HUES6 (cell line): Measurements from ENCODE around the gene SASH1.
A peak's percentile ranks its signal among the peaks of the same experiment; 100 is the strongest.

Experiments
- H3K27ac ChIP-seq: 2 replicates; pipeline ENCODE4 v1.7.0; 2013; ENCODE audit warnings: low read depth, mild to moderate bottlenecking, low read length, inconsistent platforms
- H3K27me3 ChIP-seq: 2 replicates; pipeline ENCODE4 v1.6.1; 2013; ENCODE audit warnings: low read length; ENCODE audit not compliant: control insufficient read depth, insufficient read depth
- H3K36me3 ChIP-seq: 2 replicates; pipeline ENCODE4 v1.6.1; 2013; ENCODE audit warnings: low read length; ENCODE audit not compliant: control insufficient read depth, insufficient read depth
- H3K4me1 ChIP-seq: 2 replicates; pipeline ENCODE4 v1.6.1; 2013; ENCODE audit warnings: low read length; ENCODE audit not compliant: control insufficient read depth, insufficient read depth
- H3K4me3 ChIP-seq: 2 replicates; pipeline ENCODE4 v1.5.1; 2013; ENCODE audit warnings: low read depth, low read length
- H3K9ac ChIP-seq: one replicate; pipeline ENCODE4 v1.6.1; 2013; ENCODE audit warnings: mild to moderate bottlenecking, low read length
- H3K9me3 ChIP-seq: 2 replicates; pipeline ENCODE4 v1.6.1; 2013; ENCODE audit warnings: low read depth, low read length; ENCODE audit not compliant: control insufficient read depth, insufficient read depth

Gene SASH1

GRCh38 chr6:148497717-148498116 lies 155.1 kb downstream of the SASH1 start:
- Histone ChIP-seq H3K4me1 (peaks cover 9% of the 10 kb centered on the region; the same call in 1 of the 2 replicates), H3K4me3 (no peak overlapping the region), H3K36me3 (no peaks in the 10 kb centered on the region), H3K27me3 (no peaks in the 10 kb centered on the region), H3K27ac (no peak overlapping the region), H3K9me3 (no peaks in the 10 kb centered on the region), H3K9ac (no peak overlapping the region)

- peaks cover 9% of the 10 kb centered on the region; the same call in 1 of the 2 replicates for H3K4me1 ChIP-seq
- H3K36me3 ChIP-seq = no peaks in the 10 kb centered on the region
- no peak overlapping the region for H3K4me3 ChIP-seq
- no peak overlapping the region for H3K27ac ChIP-seq
- no peak overlapping the region for H3K9ac ChIP-seq
- no peaks in the 10 kb centered on the region for H3K9me3 ChIP-seq
- H3K27me3 ChIP-seq = no peaks in the 10 kb centered on the region
Observed at GRCh38 chr6:148500402-148500801, 157.8 kb downstream of the SASH1 start.

- peaks cover 9% of the 10 kb centered on the region; the same call in 1 of the 2 replicates for H3K4me1 ChIP-seq
- no peaks in the 10 kb centered on the region for H3K36me3 ChIP-seq
- H3K9ac ChIP-seq = no peak overlapping the region
- H3K4me3 ChIP-seq = no peak overlapping the region
- H3K9me3 ChIP-seq = no peaks in the 10 kb centered on the region
- no peak overlapping the region for H3K27ac ChIP-seq
- H3K27me3 ChIP-seq = no peaks in the 10 kb centered on the region
Observed at GRCh38 chr6:148501178-148501590, 158.5 kb downstream of the SASH1 start.

GRCh38 chr6:148502083-148502772 lies 159.6 kb downstream of the SASH1 start:
- no peak overlapping the region for H3K4me3 ChIP-seq
- H3K36me3 ChIP-seq = no peaks in the 10 kb centered on the region
- H3K27me3 ChIP-seq = no peaks in the 10 kb centered on the region
- H3K27ac ChIP-seq = no peak overlapping the region
- H3K9me3 ChIP-seq = no peaks in the 10 kb centered on the region
- no peak overlapping the region for H3K9ac ChIP-seq
- peaks cover 9% of the 10 kb centered on the region; the same call in 1 of the 2 replicates for H3K4me1 ChIP-seq

GRCh38 chr6:148502773-148503135 lies 160.1 kb downstream of the SASH1 start:
- Histone ChIP-seq H3K27ac (no peak overlapping the region), H3K9ac (no peak overlapping the region), H3K9me3 (no peaks in the 10 kb centered on the region), H3K4me1 (peaks cover 12% of the 10 kb centered on the region), H3K36me3 (no peaks in the 10 kb centered on the region), H3K4me3 (no peak overlapping the region), H3K27me3 (no peaks in the 10 kb centered on the region)

- no peak overlapping the region for H3K27ac ChIP-seq
- H3K4me1 ChIP-seq = peaks cover 21% of the 10 kb centered on the region
- no peak overlapping the region for H3K4me3 ChIP-seq
- H3K9me3 ChIP-seq = no peaks in the 10 kb centered on the region
- no peak overlapping the region for H3K9ac ChIP-seq
- H3K36me3 ChIP-seq = no peaks in the 10 kb centered on the region
- H3K27me3 ChIP-seq = no peaks in the 10 kb centered on the region
Observed at GRCh38 chr6:148503703-148504102, 161.1 kb downstream of the SASH1 start.

- Histone ChIP-seq H3K9ac (no peak overlapping the region), H3K27me3 (no peaks in the 10 kb centered on the region), H3K9me3 (no peaks in the 10 kb centered on the region), H3K27ac (no peak overlapping the region), H3K4me1 (peaks cover 26% of the 10 kb centered on the region), H3K4me3 (no peak overlapping the region), H3K36me3 (no peaks in the 10 kb centered on the region)
Observed at GRCh38 chr6:148507774-148508173, 165.1 kb downstream of the SASH1 start.

- Histone ChIP-seq H3K27ac (no peak overlapping the region), H3K9ac (peak overlapping the region; percentile 25), H3K27me3 (no peaks in the 10 kb centered on the region), H3K36me3 (no peaks in the 10 kb centered on the region), H3K4me3 (peak overlapping the region; percentile 36; the same call in 1 of the 2 replicates), H3K4me1 (peaks cover 30% of the 10 kb centered on the region), H3K9me3 (no peaks in the 10 kb centered on the region)
Observed at GRCh38 chr6:148508401-148509041, 165.9 kb downstream of the SASH1 start.

GRCh38 chr6:148509119-148509799 lies 166.6 kb downstream of the SASH1 start:
- H3K27me3 ChIP-seq = no peaks in the 10 kb centered on the region
- peak overlapping the region; percentile 25 for H3K9ac ChIP-seq
- H3K4me1 ChIP-seq = peaks cover 37% of the 10 kb centered on the region
- no peaks in the 10 kb centered on the region for H3K36me3 ChIP-seq
- H3K27ac ChIP-seq = no peak overlapping the region
- H3K9me3 ChIP-seq = no peaks in the 10 kb centered on the region
- peak overlapping the region; percentile 36; the same call in 1 of the 2 replicates for H3K4me3 ChIP-seq

GRCh38 chr6:148509800-148510581 lies 167.4 kb downstream of the SASH1 start:
- Histone ChIP-seq H3K9me3 (no peaks in the 10 kb centered on the region), H3K27me3 (no peaks in the 10 kb centered on the region), H3K9ac (no peak overlapping the region), H3K27ac (no peak overlapping the region), H3K4me3 (no peak overlapping the region), H3K36me3 (no peaks in the 10 kb centered on the region), H3K4me1 (peaks cover 44% of the 10 kb centered on the region)
